ENCODE measurements around the gene USP24. TPM values are rescaled to one million over a fixed set of nuclear protein-coding genes. Genes with fewer than 3 reads are reported as not detected.

The USP24 gene
- total and polyA plus RNA-seq, 2 donors (not counting 3 experiments of a cell fraction or from before 2014, with no cell fraction given), result 8.2 to 30.0 TPM

DNA sequence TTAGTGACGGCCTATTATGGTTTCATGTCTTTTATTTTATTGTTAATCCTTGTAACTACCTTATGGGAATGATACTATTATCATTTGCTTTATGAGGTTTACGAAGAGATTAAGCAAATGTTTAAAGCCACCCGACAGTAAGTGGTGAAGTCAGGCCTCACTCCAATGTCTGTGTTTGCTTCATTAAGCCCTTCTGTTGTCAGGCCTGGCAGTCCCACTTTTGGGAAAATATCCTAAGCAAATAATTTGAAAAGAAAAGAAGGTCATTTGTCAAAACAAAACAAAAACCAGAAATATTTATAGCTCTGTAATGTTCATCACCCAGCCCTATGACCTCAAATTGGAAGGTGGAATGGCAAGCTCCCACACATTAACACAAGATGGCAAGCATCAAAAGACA, 40.7 kb upstream of the USP24 start:
- Histone ChIP-seq H3K9ac (replicated peaks; ENCODE audit: extremely low read depth, insufficient read depth, low read length) (no peak overlapping the region), H4K20me1 (replicated peaks; ENCODE audit: control insufficient read depth, extremely low read depth, insufficient read depth, low read length) (no peaks in the 10 kb centered on the region), H2AFZ (ENCODE audit: low read depth, low read length) (no peak overlapping the region), H3K4me2 (ENCODE audit: insufficient read depth, low read length) (no peak overlapping the region), H3K9me1 (replicated peaks; ENCODE audit: control insufficient read depth, extremely low read depth, insufficient read depth, low read length) (no peaks in the 10 kb centered on the region), H3K9me3 (replicated peaks; ENCODE audit: control insufficient read depth, insufficient read depth, low read length) (no peaks in the 10 kb centered on the region), H3K36me3 (ENCODE audit: control insufficient read depth in 2 of 2, extremely low read depth in 1 of 2, insufficient read depth in 2 of 2, low read length in 2 of 2) (no peaks in the 10 kb centered on the region), H3K27me3 (ENCODE audit: control insufficient read depth in 2 of 2, insufficient read depth in 2 of 2, low read length in 2 of 2) (peaks cover 0 to 3% of the 10 kb centered on the region in 2 experiments), H3K4me3 (replicated peaks in 1 of 3; ENCODE audit: insufficient read depth in 1 of 3, low read depth in 1 of 3, low read length in 3 of 3) (no peak overlapping the region), H3K4me1 (ENCODE audit: control insufficient read depth, extremely low read depth, insufficient read depth, low read length) (no peaks in the 10 kb centered on the region), H3K79me2 (ENCODE audit: control insufficient read depth, insufficient read depth, low read length) (no peaks in the 10 kb centered on the region), H3K27ac (ENCODE audit: insufficient read depth, low read depth, low read length) (no peak overlapping the region)
- DNase-seq (ENCODE audit: low read depth, low spot score) (no peak), FAIRE-seq (no peak)
- BruUV-seq (replicated peaks), result no TSS peak
- dilution Hi-C loops (cut with MboI; ENCODE audit: extremely low pct_ligation_motif_present, low sequenced_read_pairs), result no loop called here
- POLR2A ChIA-PET, result no interaction called here
- CTCF ChIA-PET, result interaction anchor here (1.0 to 1.2 kb wide), 2 partner anchors 18 to 381 kb away, joined by 3 read pairs; no protein-coding TSS in a partner anchor
- TF ChIP-seq, protein P1, sequence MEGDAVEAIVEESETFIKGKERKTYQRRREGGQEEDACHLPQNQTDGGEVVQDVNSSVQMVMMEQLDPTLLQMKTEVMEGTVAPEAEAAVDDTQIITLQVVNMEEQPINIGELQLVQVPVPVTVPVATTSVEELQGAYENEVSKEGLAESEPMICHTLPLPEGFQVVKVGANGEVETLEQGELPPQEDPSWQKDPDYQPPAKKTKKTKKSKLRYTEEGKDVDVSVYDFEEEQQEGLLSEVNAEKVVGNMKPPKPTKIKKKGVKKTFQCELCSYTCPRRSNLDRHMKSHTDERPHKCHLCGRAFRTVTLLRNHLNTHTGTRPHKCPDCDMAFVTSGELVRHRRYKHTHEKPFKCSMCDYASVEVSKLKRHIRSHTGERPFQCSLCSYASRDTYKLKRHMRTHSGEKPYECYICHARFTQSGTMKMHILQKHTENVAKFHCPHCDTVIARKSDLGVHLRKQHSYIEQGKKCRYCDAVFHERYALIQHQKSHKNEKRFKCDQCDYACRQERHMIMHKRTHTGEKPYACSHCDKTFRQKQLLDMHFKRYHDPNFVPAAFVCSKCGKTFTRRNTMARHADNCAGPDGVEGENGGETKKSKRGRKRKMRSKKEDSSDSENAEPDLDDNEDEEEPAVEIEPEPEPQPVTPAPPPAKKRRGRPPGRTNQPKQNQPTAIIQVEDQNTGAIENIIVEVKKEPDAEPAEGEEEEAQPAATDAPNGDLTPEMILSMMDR (IDR thresholded peaks at IDR 0.05; ENCODE audit: extremely low read depth in 1 of 2, insufficient read depth in 1 of 2, low read depth in 1 of 2, low read length in 2 of 2), result no peak
- TF ChIP-seq MYC (IDR thresholded peaks at IDR 0.05; ENCODE audit: low read depth, low read length) (no peak), JUN (IDR thresholded peaks at IDR 0.05; ENCODE audit: borderline replicate concordance, insufficient read depth, insufficient read length, low read depth) (no peak), POLR2AphosphoS5 (IDR thresholded peaks at IDR 0.05; ENCODE audit: insufficient read depth, low read depth, low read length) (no peak), EZH2 (IDR thresholded peaks at IDR 0.05; ENCODE audit: borderline replicate concordance, low read depth, low read length, severe bottlenecking) (no peak), FOS (IDR thresholded peaks at IDR 0.05; ENCODE audit: borderline replicate concordance, insufficient read depth, low read length) (no peak), GATA2 (IDR thresholded peaks at IDR 0.05; ENCODE audit: insufficient read depth, insufficient read length, low read depth, low read length) (no peak)
- intact Hi-C loops (cut with micrococcal nuclease), result no loop called here

Measured in endothelial cell of umbilical vein (primary cell).